SU-DHL-6 (cell line): Measurements from ENCODE around the gene TNNI2.

Experiments used
- H2AFZ ChIP-seq: fragments of 200-600 bp; sonication (generic); 2 replicates; pipeline ENCODE4 v1.6.1; 2014; ENCODE audit warnings: low read depth, mild to moderate bottlenecking, moderate library complexity, mixed read lengths, antibody characterized with exemption, low read length; ENCODE audit not compliant: severe bottlenecking
- H3F3A ChIP-seq: fragments of 200-600 bp; shearing (Covaris generic); 2 replicates; pipeline ENCODE4 v1.6.0; 2016; ENCODE audit warnings: antibody characterized with exemption, mild to moderate bottlenecking; ENCODE audit not compliant: insufficient read depth
- H3K27ac ChIP-seq: fragments of 200-600 bp; sonication (generic); 2 replicates; pipeline ENCODE4 v1.5.1; 2016; ENCODE audit warnings: low read depth, mild to moderate bottlenecking, low read length, moderate library complexity, mixed read lengths
- H3K27me3 ChIP-seq: fragments of 200-600 bp; sonication (generic), shearing (Covaris generic); 2 replicates; pipeline ENCODE4 v1.6.0; 2014; ENCODE audit warnings: mild to moderate bottlenecking, low read length
- H3K36me3 ChIP-seq: fragments of 200-600 bp; sonication (generic); 2 replicates; pipeline ENCODE4 v1.6.1; 2014; ENCODE audit warnings: mild to moderate bottlenecking, low read length, mixed read lengths
- H3K4me2 ChIP-seq: fragments of 300-600, 200-600 bp; shearing (Covaris generic), sonication (generic); 2 replicates; pipeline ENCODE4 v1.6.0; 2014; ENCODE audit warnings: low read length, low read depth, mild to moderate bottlenecking; ENCODE audit not compliant: poor library complexity, severe bottlenecking
- H3K4me3 ChIP-seq: fragments of 200-600 bp; sonication (generic); 2 replicates; pipeline ENCODE4 v1.5.1; 2014; ENCODE audit warnings: antibody characterized with exemption, low read length, mild to moderate bottlenecking, mixed read lengths; ENCODE audit not compliant: insufficient read depth, poor library complexity, severe bottlenecking
- H3K79me2 ChIP-seq: fragments of 200-600 bp; sonication (generic); 2 replicates; pipeline ENCODE4 v1.6.1; 2014; ENCODE audit warnings: mild to moderate bottlenecking, low read length, moderate library complexity; ENCODE audit not compliant: insufficient read depth
- H3K9ac ChIP-seq: fragments of 200-600 bp; sonication (generic); 2 replicates; pipeline ENCODE4 v1.7.0; 2014; ENCODE audit warnings: mild to moderate bottlenecking, low read length
- H3K9me2 ChIP-seq: fragments of 200-600 bp; sonication (generic); replicated peaks from 2 replicates; pipeline ENCODE4 v1.6.1; 2014; ENCODE audit warnings: low read length; ENCODE audit not compliant: insufficient read depth
- H3K9me3 ChIP-seq: fragments of 200-600 bp; sonication (generic); 2 replicates; pipeline ENCODE4 v1.6.1; 2014; ENCODE audit warnings: low read length, mixed read lengths; ENCODE audit not compliant: insufficient read depth
- H4K20me1 ChIP-seq: fragments of 200-600 bp; sonication (generic); 2 replicates; pipeline ENCODE4 v1.6.1; 2014; ENCODE audit warnings: low read depth, mild to moderate bottlenecking, antibody characterized with exemption, low read length, moderate library complexity, mixed read lengths
- CTCF ChIP-seq: fragments of 200-600 bp; sonication (generic); IDR thresholded peaks from one replicate; pipeline ENCODE4 v1.5.1; 2017; ENCODE audit warnings: antibody characterized with exemption, mild to moderate bottlenecking, low read length, moderate library complexity; ENCODE audit not compliant: insufficient read depth, poor library complexity, severe bottlenecking
- EZH2phosphoT487 ChIP-seq: fragments of 200-600 bp; sonication (generic), shearing (Covaris generic); conservative IDR thresholded peaks from 2 replicates; pipeline ENCODE4 v1.6.1; 2018; ENCODE audit warnings: mild to moderate bottlenecking, antibody characterized with exemption, low read length, moderate library complexity, mixed read lengths

The TNNI2 gene

GRCh38 chr11:1805525-1805924, 33.3 kb upstream of the TNNI2 start:
- Histone ChIP-seq H3K4me2 (no peak overlapping the region), H3K9ac (no peak overlapping the region), H3K9me3 (no peaks in the 10 kb centered on the region), H3K9me2 (no peaks in the 10 kb centered on the region), H3F3A (no peaks in the 10 kb centered on the region), H3K27me3 (no peaks in the 10 kb centered on the region), H2AFZ (no peak overlapping the region), H3K79me2 (no peaks in the 10 kb centered on the region), H3K36me3 (no peaks in the 10 kb centered on the region), H3K27ac (no peak overlapping the region), H3K4me3 (no peak overlapping the region), H4K20me1 (no peaks in the 10 kb centered on the region)
- TF ChIP-seq EZH2phosphoT487 (no peak), CTCF (no peak)

GRCh38 chr11:1807264-1807995, 31.4 kb upstream of the TNNI2 start:
- Histone ChIP-seq H3F3A (no peaks in the 10 kb centered on the region), H3K4me2 (no peak overlapping the region), H3K27ac (no peak overlapping the region), H3K4me3 (no peak overlapping the region), H2AFZ (no peak overlapping the region), H3K27me3 (no peaks in the 10 kb centered on the region), H3K79me2 (no peaks in the 10 kb centered on the region), H3K9me3 (no peaks in the 10 kb centered on the region), H3K9ac (no peak overlapping the region), H3K9me2 (no peaks in the 10 kb centered on the region), H3K36me3 (no peaks in the 10 kb centered on the region), H4K20me1 (no peaks in the 10 kb centered on the region)
- TF ChIP-seq CTCF (no peak), EZH2phosphoT487 (no peak)

- no peaks in the 10 kb centered on the region for H3K27me3 ChIP-seq
- no peaks in the 10 kb centered on the region for H3K36me3 ChIP-seq
- no peak overlapping the region for H3K4me2 ChIP-seq
- no peaks in the 10 kb centered on the region for H4K20me1 ChIP-seq
- H2AFZ ChIP-seq = no peak overlapping the region
- TF ChIP-seq EZH2phosphoT487 (no peak), CTCF (no peak)
- H3K9me3 ChIP-seq = no peaks in the 10 kb centered on the region
- H3K79me2 ChIP-seq = no peaks in the 10 kb centered on the region
- H3K4me3 ChIP-seq = no peak overlapping the region
- no peaks in the 10 kb centered on the region for H3F3A ChIP-seq
- H3K9ac ChIP-seq = no peak overlapping the region
- no peaks in the 10 kb centered on the region for H3K9me2 ChIP-seq
- no peak overlapping the region for H3K27ac ChIP-seq
Measured at GRCh38 chr11:1810761-1811160, 28.0 kb upstream of the TNNI2 start.
